Measurements from ENCODE around the gene FCHSD2. TPM values are rescaled to one million over a fixed set of nuclear protein-coding genes. Genes with fewer than 3 reads are reported as not detected.

The FCHSD2 gene
- total RNA-seq, 1 experiment from 2014 or later, result 10.3 TPM

DNA sequence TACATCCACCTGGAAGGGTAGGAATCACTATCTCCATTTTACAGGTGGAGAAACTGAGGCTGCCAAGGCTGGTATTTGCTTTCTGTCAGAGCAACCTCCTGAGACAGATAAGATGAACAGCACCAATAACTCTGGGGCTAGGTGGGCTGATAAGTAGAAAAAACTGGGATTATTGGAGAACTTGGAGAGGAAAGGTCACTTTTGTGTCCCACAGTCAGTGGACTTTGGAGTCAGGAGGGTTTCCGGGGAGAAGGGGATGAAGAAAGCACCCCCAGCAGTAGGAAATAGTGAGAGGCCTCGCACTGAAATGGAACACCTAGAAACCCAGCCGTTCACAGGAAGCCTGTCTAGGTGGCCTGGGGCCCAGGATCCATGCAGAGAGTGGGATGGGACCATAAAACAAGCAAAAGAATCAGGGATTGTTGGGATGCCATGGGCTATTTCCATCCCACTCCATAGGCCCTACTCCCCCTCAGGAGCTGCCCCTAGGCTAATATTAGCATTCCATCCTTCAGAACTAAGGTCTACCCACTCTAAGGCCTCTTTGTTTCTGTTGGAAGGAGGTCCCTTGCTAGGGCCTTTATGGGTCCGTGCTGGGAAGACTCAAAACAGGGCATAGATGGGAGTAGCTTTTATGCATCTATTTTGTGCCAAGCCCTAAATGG is 31.0 kb upstream of the FCHSD2 start:
- no peak for DNase-seq (ENCODE audit: low read depth)

DNA sequence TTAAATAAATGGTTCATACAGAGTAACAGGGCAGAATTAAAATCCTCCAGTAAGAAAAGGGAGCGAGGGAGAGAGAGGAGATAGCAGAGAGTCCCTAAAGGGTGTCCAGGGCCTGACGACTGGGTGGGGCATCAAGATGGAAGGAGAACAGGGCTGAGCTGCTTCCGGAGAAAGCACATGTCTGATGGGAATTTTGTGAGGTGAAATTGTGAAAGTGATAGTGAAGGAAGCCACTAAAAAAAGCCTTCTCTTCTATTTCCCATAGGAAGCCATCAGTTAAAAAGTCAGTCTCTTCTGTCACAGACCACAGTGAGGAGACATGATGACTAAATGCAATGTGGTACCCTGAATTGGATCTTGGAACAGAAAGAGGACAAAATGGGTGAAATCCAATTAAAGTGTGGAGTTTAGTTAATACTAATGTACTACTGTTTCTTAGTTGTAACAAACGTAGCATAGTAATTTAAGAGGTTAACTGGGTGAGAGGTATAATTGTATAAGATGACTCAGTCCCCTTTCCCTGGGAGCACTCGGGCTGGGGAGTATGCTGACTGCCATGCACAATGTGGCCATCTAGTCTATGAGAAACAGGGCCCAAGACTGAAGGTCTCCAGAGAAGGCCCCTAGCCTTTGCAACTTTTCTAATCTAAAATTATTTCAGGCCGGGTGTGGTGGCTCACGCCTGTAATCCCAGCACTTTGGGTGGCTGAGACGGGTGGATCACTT is 29.5 kb upstream of the FCHSD2 start:
- peak; percentile 46 for DNase-seq (ENCODE audit: low read depth)

DNA sequence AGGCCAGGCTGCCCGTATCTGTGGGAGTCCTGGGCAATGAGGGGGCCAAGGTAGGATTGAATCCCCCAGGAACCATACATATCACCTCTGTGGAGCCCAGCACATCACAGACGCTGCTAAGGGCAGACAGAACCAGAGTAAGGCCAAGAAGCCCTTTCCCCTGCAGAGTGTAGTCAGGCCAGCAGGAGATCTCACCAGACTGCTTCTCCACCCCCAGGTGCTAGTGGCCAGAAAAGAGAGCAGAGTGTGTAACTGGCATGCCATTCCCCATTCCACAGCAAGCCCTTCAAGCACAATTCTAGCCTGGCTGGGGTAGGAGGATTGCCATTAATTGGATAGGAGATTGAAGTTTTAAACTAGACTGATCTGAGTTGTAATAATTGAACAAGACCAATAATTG is 28.0 kb upstream of the FCHSD2 start:
- no peak for DNase-seq (ENCODE audit: low read depth)

DNA sequence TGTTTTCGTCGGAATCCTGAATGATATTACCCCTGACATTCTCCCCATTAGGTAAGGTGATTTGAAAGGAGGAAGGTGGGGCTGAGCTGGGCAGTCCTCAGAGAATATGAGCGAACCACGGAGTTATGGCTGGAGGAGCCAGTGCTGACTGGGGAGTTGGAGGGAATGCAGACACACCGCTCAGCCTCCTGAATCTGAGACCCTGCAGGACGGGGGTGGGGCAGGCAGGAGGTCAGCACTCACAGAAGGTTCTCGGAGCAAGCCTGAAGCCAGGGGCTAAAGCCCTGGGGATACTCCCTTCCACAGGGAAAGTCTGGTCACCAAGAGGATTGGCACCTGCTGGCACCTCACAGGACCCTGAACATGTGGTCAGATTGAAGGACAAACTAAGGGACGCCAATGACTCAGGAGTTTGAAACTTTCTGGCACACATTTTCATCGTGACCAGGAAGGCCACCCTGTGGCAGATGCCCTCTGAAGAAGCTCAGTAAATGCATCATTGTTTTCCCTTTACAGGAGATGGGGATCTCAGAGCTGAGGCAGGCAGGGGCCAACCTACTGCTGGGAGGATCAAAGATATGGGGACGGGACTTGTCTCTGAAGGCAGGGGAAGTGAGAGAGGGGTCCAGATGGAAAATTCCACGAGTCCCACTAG is 26.9 kb upstream of the FCHSD2 start:
- peak; percentile 12 for DNase-seq (ENCODE audit: low read depth)

DNA sequence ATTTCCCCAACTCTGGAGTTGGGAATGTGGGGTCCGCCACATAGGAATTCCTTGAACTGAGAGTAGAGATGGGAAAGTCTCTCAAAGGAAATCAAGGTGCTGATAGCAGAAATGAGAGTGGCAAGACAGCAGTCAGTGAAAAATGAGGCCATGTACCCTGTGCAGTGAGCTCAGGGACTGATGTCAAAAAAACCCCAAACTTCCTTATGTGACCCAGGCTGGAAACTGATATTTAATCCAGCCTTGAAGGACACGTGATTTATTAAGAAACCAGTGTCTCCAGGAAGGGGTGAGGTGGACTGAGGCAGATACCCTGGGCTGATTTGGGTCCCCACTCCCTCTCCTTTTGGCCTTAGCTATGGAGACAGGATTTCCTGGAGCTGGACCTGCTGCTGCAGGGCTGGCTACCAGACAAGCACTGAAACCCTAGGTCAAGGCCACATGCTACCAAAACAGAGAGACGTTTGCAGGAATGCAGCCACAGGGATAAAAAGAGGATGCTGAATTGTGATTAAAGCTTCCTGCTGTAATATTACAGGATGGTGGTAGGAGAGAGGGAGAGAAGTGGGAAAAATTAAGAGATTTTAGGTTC is 25.3 kb upstream of the FCHSD2 start:
- no peak for DNase-seq (ENCODE audit: low read depth)

DNA sequence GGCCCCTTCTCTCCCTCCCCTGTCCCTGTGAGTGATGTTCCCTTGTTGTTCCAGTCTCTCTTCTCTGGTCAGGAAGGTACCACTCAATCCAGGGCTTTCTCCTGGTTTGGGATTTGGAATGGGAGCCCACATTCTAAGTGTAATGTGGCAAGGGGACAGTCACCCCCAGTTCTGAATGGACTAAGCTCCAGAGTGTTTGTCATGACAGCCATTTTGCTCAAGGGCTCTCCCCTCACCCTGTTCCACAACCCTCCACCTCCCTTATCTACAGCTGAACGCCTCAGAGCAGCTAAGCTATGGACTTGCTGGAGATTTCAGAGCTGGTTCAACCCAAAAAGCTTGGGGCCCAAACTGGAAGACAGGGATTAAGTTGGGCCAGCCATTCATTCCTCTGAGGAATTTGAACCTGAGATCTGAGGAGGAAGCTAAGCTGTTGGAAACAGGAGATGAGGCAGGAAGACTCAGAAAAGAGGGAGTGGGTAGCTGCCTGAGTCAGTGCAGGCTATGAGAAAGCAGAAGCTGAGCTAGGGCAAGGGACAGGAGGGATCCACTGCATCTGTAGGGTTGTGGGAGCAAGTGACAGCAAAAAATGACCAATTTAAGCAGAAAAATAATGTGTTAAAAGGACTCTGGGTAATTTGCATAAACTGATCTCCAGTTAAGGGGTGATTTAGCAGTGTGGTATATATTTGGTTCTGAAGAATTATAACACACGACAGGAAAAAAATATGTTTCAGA is 22.9 kb upstream of the FCHSD2 start:
- DNase-seq (ENCODE audit: low read depth), result no peak

DNA sequence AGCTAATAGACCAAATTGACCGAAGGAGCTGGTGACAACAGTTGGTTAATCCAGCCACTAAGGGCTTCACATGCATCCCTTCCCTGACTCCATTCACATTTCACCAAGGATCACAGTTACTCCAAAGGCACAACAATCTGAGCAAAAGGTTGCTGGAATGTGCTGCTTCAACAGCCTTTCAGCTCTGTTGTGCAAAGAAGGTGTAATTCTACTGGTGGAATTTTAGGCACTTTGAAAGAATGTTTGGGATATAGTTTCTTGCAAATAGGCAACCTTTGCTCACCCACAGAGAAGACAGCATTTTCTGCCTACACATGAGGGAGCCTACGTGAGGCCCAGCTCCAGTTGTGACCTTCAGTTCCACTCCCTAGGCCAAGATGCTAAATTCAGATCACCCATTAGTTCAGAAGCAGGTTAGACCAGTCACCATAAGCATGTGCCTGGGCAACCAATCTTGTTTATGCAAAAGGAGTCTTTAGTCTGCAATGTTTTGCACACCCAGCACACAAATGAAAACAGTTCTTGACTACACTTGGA is 21.6 kb upstream of the FCHSD2 start:
- DNase-seq (ENCODE audit: low read depth), result no peak

DNA sequence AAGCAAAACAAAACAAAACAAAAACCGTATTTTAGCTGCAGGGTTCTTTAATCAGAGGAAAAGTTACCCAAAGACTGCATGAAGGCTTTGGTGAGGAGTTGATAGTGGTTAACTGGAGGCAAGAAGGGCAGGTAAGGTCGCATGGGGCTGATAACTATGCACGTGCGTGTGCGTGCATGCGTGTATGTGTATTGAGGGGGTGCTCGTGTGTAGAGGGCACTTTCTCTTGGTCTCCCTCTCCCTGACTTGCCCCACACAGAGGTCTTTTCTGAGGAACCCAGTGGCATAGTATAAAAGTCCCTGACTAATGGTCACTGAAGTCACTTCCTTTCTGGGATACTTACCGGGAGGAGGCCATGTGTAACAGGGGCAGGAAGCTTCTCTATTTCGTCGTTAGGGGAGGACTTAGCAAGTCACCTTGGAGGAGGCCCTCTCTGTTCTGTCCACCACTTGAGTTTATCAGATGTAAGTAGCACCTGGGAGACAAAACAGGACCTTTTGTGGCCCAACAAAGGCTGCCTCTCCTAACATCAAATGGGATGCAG is 20.1 kb upstream of the FCHSD2 start:
- no peak for DNase-seq (ENCODE audit: low read depth)

DNA sequence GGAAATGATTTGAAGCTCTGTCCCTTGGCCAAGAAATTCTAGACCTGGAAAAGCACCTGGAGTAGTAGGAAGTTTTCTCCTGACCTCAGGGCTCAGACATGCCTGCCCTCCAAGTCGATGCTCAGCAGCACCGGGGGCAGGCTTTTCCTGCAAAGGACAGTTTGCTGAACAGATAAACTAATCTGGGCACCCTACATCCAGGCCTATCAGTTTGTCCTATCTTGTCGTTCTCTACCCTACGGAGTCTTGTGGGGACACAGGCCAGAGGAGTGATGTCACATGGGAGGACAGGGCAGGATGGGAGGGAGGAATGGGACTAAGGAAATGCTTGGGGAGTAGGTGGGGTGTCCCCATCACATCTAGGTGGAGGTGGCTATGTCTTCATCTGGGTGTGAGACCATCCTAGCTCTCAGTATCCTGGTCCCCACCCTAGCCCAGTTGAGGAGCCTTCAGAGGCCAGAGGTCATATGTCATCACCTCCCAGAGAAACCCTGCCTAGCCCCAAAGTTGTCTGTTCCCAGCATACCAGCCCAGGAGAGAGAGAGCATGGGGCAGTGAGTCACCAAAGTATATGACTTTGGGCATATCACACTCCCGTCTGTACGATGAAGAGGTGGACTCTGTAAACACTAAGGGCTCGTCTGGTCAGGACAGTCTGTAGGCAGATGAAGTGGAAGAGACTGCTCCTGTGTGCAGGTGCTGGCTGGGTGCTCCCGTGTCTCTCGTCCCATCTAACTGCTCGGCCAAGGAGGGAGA is 18.1 kb upstream of the FCHSD2 start:
- DNase-seq (ENCODE audit: low read depth), result no peak

DNA sequence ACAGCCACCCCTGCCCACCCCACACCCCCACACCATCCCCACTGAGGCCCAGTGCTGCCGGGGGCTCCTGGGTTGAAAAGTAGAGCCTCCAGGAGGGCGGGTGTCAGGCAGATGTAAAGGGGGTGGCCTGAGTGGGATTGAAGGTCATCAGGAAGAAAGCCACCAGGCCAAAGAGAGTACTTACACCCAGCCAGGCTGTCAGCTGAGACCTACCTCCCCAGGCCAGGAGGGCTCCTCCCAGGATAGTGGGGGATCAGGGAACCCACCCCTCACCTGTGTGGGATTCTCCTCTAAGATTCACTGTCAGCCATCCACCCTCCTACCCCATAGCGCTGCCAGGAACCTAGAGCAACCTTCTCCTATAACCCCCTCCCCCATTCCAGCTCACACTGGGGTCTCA is 17.2 kb upstream of the FCHSD2 start:
- no peak for DNase-seq (ENCODE audit: low read depth)

DNA sequence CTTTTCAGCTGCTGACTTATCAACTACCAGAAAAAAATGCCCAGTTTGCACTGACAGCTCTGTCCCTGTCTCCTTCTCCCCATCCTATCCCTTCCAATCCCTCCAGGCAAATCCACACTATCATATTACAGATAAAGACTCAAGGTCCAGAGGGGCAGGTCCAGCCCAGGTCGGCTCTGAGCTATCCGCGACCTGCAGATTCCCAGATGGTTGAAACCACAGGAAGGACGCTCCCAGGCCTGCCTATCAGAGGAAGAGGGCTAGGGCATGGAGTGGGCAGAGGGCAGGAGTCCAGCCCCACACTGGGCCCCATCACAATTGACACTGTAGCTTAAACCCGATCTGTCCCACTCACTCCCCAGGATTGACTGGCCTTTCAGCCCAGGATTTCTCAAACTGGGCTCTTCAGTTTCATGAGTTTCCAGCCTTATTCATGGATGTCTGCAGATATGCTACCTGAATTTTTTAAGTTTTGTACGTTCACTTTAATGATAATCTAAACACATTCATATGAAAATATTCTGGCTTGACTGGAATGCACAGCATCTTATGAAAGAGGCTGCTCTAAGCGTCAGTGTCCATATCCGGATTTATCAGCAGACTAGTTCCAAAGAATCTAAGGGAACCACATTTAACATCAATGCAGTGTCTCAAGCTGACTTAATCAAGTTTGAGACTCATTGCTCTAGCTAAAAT is 16.4 kb upstream of the FCHSD2 start:
- DNase-seq (ENCODE audit: low read depth), result peak; percentile 52

DNA sequence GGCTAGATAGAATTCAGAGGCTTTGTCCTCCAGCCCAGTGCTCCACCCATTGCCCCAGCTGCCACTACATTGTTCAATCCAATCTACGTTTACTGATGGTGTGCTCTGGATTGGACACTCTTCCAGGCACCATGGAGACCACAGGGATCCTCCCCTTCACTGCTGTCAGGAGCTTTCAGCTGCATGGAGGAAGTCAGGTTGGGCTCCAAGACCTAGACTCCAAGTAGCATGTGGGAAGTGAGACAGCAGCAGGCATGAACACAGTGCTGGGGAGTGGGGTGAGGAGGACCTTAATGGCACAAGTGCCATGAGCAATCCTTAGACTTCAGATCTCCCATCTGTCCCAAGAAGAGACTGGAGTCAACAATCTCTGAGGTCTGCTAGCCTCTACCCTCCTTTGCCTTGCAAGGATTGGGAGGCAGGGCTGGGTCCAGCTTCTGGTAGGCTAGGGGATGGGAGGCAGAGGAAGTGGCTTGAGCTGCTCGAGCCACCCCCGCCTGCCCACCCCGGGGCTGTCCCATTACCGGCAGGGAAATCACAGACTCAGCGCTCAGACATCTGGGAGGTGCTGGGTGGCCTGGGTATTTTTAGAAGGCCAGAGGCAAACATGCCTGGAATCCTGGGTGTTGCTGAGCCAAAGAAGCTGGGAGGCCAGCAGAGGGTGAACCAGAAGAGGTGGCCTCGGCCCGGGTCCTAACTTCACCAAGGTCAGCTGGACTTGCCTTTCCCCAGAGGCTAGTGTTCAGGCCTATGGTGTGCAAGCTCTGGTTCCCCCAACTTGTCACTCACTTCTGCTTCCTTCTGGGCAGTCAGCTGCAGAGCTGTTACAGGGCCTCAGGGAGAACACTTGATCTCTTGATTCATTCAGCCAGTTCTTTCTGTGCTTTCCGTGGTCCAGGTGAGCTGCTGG is 15.2 kb upstream of the FCHSD2 start:
- DNase-seq (ENCODE audit: low read depth), result peak; percentile 68

DNA sequence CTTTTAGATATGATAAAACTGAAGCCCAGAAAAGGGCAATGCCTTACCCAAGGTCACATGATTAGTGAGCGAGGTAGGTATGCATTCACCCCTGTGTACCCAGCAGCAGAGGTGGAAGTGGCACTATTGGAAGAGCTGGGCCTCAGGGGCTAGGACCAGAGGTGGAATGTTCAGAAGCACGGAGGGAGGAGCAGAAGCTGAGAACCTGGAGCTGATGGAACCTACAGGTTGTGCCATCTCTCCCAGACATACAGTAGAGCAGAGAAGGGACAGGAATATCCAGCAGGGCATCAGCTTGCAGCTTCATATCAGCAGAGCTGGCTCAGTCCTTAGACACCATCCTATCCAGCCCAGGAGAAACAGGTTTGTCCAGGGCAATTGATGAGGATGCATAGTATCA is 14.6 kb upstream of the FCHSD2 start:
- no peak for DNase-seq (ENCODE audit: low read depth)

DNA sequence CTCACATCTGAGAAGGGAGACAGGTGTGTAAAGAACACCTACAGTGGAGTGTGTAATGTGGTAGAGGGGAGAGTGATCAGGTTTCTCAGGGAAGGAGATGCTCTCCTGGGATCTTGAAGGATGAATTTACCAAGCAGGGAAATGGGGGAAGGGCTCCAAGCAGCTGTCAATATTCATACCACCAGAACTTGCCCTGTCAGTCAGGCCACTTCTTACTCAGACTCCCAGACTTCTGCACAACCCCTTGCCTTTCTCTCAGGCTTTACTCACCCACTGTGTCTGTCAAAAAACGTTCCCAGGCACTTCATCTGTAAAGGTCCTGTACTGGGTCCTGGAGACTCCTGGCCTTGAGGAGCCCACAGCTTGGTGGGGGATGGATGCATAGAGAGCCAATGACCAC is 14.0 kb upstream of the FCHSD2 start:
- DNase-seq (ENCODE audit: low read depth), result no peak

DNA sequence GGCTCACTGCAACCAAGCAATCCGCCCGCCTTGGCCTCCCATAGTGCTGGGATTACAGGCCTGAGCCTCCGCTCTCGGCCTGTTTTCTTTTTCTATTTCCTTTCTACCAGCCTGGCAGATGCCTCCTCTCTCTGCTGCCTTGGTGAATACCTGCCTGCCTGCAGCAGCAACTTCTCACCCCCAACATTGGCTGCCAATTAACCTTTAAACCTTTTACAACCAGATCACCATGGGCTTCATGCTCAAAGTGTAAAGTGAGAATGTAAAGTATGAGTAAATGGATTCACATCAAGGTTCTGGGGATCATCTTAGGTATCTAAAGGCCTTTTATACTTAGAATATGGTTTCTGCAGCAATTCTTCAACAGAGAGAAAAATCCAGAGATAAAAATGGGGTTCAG is 13.0 kb upstream of the FCHSD2 start:
- no peak for DNase-seq (ENCODE audit: low read depth)

DNA sequence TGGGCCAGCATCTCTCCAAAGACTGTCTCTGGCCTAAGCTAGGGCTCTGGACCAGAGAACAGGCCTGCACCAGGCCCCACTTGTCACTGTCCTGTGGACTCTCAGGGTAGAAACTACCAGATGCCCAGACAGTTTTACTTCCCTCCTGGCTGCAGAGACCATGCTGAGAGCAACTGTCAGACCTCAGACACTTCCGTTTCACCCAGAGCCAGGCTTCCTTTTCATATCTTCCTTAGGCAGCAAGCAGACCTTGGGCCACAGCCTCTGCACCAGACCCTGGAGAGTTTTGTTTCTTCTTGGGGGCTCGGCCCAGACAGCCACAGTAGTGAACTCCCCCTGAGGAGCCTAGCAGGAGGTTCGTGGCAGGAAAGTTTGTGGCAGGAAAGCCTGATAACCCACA is 12.1 kb upstream of the FCHSD2 start:
- no peak for DNase-seq (ENCODE audit: low read depth)

DNA sequence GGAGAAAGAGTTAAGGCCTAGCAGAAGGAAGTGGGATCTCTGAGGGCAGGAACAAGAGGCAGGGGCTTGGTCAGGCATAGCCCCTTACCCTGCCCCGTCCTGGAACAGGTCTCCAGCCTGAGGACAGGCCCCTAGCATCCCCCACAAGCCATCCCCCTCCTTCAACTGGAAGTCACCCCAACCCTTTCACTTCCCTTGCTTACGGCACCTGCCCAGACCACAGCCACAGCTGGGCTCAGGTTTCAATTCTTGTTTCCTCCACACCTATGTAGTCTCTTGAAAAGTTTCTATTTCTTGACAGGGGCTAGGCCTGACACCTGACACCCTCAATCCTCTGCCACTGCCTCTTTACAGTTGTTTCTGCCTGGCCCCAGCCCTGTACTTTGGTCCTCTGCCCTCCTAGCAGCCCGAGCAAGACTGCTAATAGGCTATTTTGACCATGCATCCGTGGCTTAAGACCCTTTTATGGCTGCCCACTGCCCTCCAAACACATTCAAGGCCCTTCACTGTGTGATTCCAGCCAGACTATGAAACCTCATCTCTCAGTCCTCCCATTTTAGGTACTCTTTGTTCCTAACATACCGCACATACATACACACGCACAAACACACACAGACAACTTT is 10.9 kb upstream of the FCHSD2 start:
- DNase-seq (ENCODE audit: low read depth), result no peak

DNA sequence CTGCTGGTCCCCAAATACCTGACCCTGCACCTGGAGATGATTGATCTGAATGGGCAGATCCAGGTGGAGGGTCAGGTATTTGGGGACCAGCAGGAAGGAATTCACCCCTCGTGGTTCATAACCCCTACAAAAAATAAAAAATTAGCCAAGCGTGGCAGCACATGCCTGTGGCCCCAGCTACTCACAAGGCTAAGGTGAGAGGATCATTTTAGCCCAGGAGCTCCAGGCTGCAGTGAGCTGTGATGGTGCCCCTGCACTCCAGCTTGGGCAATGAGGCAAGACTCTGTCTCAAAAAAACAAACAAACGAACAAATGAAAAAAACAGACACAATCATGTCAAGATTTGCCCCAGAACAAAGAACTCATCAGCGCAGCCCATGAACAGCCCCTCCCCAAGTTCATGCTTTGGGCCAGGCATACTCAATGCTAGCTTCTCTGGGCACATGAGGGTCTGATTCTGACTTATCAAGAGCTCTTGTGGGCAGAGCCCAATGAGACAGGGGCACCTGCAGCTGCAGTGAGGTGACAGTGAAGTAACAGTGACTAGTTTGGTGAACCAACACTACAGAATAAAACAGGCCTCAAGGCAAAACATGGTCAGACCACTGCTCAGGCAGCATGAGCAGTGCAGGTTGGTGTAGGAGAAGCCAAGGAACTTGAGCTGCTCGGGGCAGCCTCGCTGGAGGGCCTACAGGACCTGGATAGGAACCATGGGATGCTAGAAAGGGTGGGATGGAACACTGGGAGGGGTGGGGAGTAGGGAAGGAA is 10.2 kb upstream of the FCHSD2 start:
- DNase-seq (ENCODE audit: low read depth), result no peak
